ENCODE measurements around the gene PRDM16. TPM values are rescaled to one million over a fixed set of nuclear protein-coding genes. Genes with fewer than 3 reads are reported as not detected.

Gene PRDM16
- total and polyA plus RNA-seq, 2 experiments from 2014 or later = 0.14 to 0.16 TPM

DNA sequence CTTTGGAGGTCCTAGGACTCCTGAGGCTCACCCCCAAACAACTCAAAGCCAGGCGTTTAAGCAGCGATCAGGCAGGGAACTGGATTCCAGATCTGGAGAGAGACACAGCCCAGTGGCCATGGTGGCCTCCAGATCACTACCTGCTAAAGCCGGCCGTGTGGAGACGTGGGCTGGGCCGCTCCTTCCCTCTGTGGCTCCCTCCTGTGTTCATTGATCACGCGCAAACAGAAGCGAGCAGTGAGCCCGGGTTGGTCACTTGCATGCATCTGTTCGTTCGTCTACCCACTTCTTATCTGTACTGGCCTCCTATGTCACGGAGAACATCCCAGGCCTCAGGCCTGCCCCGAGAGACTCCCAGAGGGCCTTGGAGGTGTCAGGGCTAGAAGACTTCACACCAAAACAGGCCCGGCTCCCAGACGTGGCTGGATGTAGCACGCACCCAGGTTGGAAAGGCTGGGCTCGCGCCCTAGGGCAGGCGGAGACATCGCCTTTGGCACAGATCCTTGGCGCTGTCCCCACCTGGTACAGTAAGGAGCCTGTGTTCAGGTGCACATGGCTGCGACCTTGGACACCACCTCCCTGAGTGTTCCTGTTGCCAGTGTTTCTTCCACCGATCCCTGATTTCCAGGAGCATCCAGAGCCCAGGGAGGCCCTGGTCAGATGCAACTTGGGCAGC, 308.7 kb downstream of the PRDM16 start:
- Mint-ChIP-seq H3K4me1 (no peaks in the 10 kb centered on the region; the same call in 2 of the 3 replicates), H3K4me3 (no peak overlapping the region), H3K27ac (no peak overlapping the region), H3K27me3 (ENCODE audit: insufficient read depth, low read depth, poor library complexity) (peaks cover 5% of the 10 kb centered on the region), H3K9me3 (no peaks in the 10 kb centered on the region), H3K36me3 (ENCODE audit: low read depth) (no peaks in the 10 kb centered on the region)
- DNase-seq (ENCODE audit: low spot score) = no peak
- H2AFZ ChIP-seq = no peak overlapping the region
- TF ChIP-seq EZH2phosphoT487 (IDR thresholded peaks at IDR 0.05; ENCODE audit: unreplicated experiment) = no peak
- TF ChIP-seq, protein P1, sequence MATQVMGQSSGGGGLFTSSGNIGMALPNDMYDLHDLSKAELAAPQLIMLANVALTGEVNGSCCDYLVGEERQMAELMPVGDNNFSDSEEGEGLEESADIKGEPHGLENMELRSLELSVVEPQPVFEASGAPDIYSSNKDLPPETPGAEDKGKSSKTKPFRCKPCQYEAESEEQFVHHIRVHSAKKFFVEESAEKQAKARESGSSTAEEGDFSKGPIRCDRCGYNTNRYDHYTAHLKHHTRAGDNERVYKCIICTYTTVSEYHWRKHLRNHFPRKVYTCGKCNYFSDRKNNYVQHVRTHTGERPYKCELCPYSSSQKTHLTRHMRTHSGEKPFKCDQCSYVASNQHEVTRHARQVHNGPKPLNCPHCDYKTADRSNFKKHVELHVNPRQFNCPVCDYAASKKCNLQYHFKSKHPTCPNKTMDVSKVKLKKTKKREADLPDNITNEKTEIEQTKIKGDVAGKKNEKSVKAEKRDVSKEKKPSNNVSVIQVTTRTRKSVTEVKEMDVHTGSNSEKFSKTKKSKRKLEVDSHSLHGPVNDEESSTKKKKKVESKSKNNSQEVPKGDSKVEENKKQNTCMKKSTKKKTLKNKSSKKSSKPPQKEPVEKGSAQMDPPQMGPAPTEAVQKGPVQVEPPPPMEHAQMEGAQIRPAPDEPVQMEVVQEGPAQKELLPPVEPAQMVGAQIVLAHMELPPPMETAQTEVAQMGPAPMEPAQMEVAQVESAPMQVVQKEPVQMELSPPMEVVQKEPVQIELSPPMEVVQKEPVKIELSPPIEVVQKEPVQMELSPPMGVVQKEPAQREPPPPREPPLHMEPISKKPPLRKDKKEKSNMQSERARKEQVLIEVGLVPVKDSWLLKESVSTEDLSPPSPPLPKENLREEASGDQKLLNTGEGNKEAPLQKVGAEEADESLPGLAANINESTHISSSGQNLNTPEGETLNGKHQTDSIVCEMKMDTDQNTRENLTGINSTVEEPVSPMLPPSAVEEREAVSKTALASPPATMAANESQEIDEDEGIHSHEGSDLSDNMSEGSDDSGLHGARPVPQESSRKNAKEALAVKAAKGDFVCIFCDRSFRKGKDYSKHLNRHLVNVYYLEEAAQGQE (IDR thresholded peaks at IDR 0.05; ENCODE audit: unreplicated experiment) = no peak
- TF ChIP-seq ZNF114 (CRISPR knock-in tag; IDR thresholded peaks at IDR 0.05) = no peak
- TF ChIP-seq, protein P2, sequence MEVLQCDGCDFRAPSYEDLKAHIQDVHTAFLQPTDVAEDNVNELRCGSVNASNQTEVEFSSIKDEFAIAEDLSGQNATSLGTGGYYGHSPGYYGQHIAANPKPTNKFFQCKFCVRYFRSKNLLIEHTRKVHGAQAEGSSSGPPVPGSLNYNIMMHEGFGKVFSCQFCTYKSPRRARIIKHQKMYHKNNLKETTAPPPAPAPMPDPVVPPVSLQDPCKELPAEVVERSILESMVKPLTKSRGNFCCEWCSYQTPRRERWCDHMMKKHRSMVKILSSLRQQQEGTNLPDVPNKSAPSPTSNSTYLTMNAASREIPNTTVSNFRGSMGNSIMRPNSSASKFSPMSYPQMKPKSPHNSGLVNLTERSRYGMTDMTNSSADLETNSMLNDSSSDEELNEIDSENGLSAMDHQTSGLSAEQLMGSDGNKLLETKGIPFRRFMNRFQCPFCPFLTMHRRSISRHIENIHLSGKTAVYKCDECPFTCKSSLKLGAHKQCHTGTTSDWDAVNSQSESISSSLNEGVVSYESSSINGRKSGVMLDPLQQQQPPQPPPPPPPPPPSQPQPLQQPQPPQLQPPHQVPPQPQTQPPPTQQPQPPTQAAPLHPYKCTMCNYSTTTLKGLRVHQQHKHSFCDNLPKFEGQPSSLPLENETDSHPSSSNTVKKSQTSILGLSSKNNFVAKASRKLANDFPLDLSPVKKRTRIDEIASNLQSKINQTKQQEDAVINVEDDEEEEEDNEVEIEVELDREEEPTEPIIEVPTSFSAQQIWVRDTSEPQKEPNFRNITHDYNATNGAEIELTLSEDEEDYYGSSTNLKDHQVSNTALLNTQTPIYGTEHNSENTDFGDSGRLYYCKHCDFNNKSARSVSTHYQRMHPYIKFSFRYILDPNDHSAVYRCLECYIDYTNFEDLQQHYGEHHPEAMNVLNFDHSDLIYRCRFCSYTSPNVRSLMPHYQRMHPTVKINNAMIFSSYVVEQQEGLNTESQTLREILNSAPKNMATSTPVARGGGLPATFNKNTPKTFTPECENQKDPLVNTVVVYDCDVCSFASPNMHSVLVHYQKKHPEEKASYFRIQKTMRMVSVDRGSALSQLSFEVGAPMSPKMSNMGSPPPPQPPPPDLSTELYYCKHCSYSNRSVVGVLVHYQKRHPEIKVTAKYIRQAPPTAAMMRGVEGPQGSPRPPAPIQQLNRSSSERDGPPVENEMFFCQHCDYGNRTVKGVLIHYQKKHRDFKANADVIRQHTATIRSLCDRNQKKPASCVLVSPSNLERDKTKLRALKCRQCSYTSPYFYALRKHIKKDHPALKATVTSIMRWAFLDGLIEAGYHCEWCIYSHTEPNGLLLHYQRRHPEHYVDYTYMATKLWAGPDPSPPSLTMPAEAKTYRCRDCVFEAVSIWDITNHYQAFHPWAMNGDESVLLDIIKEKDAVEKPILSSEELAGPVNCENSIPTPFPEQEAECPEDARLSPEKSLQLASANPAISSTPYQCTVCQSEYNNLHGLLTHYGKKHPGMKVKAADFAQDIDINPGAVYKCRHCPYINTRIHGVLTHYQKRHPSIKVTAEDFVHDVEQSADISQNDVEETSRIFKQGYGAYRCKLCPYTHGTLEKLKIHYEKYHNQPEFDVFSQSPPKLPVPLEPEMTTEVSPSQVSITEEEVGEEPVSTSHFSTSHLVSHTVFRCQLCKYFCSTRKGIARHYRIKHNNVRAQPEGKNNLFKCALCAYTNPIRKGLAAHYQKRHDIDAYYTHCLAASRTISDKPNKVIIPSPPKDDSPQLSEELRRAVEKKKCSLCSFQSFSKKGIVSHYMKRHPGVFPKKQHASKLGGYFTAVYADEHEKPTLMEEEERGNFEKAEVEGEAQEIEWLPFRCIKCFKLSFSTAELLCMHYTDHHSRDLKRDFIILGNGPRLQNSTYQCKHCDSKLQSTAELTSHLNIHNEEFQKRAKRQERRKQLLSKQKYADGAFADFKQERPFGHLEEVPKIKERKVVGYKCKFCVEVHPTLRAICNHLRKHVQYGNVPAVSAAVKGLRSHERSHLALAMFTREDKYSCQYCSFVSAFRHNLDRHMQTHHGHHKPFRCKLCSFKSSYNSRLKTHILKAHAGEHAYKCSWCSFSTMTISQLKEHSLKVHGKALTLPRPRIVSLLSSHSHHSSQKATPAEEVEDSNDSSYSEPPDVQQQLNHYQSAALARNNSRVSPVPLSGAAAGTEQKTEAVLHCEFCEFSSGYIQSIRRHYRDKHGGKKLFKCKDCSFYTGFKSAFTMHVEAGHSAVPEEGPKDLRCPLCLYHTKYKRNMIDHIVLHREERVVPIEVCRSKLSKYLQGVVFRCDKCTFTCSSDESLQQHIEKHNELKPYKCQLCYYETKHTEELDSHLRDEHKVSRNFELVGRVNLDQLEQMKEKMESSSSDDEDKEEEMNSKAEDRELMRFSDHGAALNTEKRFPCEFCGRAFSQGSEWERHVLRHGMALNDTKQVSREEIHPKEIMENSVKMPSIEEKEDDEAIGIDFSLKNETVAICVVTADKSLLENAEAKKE (CRISPR knock-in tag; IDR thresholded peaks at IDR 0.05) = no peak
- TF ChIP-seq EZH2 (IDR thresholded peaks at IDR 0.05; ENCODE audit: low read depth, unreplicated experiment) = no peak
- TF ChIP-seq POLR2AphosphoS5 (IDR thresholded peaks at IDR 0.05; ENCODE audit: low read depth) = no peak
- TF ChIP-seq, protein P3, sequence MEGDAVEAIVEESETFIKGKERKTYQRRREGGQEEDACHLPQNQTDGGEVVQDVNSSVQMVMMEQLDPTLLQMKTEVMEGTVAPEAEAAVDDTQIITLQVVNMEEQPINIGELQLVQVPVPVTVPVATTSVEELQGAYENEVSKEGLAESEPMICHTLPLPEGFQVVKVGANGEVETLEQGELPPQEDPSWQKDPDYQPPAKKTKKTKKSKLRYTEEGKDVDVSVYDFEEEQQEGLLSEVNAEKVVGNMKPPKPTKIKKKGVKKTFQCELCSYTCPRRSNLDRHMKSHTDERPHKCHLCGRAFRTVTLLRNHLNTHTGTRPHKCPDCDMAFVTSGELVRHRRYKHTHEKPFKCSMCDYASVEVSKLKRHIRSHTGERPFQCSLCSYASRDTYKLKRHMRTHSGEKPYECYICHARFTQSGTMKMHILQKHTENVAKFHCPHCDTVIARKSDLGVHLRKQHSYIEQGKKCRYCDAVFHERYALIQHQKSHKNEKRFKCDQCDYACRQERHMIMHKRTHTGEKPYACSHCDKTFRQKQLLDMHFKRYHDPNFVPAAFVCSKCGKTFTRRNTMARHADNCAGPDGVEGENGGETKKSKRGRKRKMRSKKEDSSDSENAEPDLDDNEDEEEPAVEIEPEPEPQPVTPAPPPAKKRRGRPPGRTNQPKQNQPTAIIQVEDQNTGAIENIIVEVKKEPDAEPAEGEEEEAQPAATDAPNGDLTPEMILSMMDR (conservative IDR thresholded peaks at IDR 0.05; ENCODE audit: low read depth in 2 of 2) = no peak
- no peak for TF ChIP-seq CREB1 (CRISPR knock-in tag; IDR thresholded peaks at IDR 0.05; ENCODE audit: low read depth)
- no peak for TF ChIP-seq NANOG (IDR thresholded peaks at IDR 0.05; ENCODE audit: borderline replicate concordance)
- no peak for TF ChIP-seq STAT1 (IDR thresholded peaks at IDR 0.05; ENCODE audit: unreplicated experiment)
- TF ChIP-seq ZNF331 (CRISPR knock-in tag; IDR thresholded peaks at IDR 0.05; ENCODE audit: low read depth) = no peak
- TF ChIP-seq, protein P4, sequence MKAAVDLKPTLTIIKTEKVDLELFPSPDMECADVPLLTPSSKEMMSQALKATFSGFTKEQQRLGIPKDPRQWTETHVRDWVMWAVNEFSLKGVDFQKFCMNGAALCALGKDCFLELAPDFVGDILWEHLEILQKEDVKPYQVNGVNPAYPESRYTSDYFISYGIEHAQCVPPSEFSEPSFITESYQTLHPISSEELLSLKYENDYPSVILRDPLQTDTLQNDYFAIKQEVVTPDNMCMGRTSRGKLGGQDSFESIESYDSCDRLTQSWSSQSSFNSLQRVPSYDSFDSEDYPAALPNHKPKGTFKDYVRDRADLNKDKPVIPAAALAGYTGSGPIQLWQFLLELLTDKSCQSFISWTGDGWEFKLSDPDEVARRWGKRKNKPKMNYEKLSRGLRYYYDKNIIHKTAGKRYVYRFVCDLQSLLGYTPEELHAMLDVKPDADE (IDR thresholded peaks at IDR 0.05) = no peak
- TF ChIP-seq JUNB (IDR thresholded peaks at IDR 0.05; ENCODE audit: unreplicated experiment) = no peak
- no peaks in the 10 kb centered on the region for H3K9me2 ChIP-seq (ENCODE audit: insufficient read depth)
- H3K27me3 ChIP-seq (ENCODE audit: insufficient read depth) = no peaks in the 10 kb centered on the region
- H4K20me1 ChIP-seq (replicated peaks; ENCODE audit: insufficient read depth) = no peaks in the 10 kb centered on the region
- no peak overlapping the region for H3K4me3 ChIP-seq
- no peaks in the 10 kb centered on the region for H3K79me2 ChIP-seq (replicated peaks; ENCODE audit: insufficient read depth)
- H3K27ac ChIP-seq (ENCODE audit: low read depth) = no peak overlapping the region
- no peaks in the 10 kb centered on the region for H3K36me3 ChIP-seq (ENCODE audit: insufficient read depth)
- ATAC-seq = peak; percentile 30; the same call in 1 of the 3 replicates
- no peaks in the 10 kb centered on the region for H3K4me1 ChIP-seq (ENCODE audit: insufficient read depth)
- no peak overlapping the region for H3K4me2 ChIP-seq
- no peaks in the 10 kb centered on the region for H3F3A ChIP-seq (replicated peaks; ENCODE audit: low read depth)

Data from GM23338 (cell line).